Measurements from ENCODE around the gene HSD17B14. TPM values are rescaled to one million over a fixed set of nuclear protein-coding genes. Genes with fewer than 3 reads are reported as not detected.
A peak's percentile ranks its signal among the peaks of the same experiment; 100 is the strongest.

HSD17B14 gene
- total RNA-seq, 2 experiments from 2014 or later, result 0.89 to 1.1 TPM

DNA sequence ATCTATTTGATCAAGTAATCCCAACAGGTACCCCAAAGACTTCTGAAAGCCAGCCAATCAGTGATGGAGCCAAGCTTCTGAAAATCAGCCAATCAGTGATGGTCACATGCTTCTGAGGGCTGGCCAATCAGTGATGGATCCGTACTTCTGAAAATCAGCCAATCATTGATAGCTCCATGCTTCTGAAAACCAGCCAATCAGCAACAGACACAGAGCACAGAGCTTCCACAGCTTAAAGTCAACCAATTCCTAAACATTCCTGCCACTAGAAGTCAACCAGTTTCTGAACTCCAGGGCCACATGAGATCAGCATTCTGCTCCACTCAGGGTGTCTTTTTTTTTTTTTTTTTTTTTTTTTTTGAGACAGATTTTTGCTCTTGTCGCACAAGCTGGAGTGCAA is 8.2 kb upstream of the HSD17B14 start:
- ChIA-PET POLR2A (interaction anchor here (0.5 kb wide), 1 partner anchor 661 kb away, joined by 3 read pairs; no protein-coding TSS in a partner anchor), CTCF (interaction anchor here (0.6 to 8.7 kb wide), 9 partner anchors 9 to 354 kb away, joined by 3 to 127 read pairs (median 8); partner anchors contain the start of genes CA11, GYS1, HSD17B14 and RUVBL2)
- no peak for DNase-seq
- Mint-ChIP-seq H3K9me3 (ENCODE audit: insufficient read depth) (no peaks in the 10 kb centered on the region), H3K27ac (no peak overlapping the region), H3K27me3 (ENCODE audit: low read depth) (no peaks in the 10 kb centered on the region), H3K4me3 (no peak overlapping the region), H3K36me3 (ENCODE audit: low read depth) (no peaks in the 10 kb centered on the region), H3K4me1 (ENCODE audit: low read depth) (no peaks in the 10 kb centered on the region)
- no peak for ATAC-seq

DNA sequence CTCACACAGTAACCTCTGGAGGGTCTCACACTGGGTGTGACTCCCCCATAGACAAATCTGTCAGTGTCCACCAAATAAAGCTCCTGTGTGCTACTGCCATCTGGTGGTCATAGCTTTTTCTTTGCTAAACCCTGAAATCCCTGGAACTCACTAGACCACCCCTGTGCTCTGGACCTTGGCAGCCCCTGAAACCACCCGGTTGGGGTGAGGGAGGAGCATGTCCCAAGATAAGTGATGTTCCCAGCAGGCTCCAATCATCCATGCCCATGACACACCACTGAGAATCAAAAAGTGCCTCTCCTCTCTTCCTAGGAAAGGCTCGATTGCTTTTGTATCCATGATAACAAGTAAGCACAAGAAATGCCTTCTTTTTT is 6.5 kb upstream of the HSD17B14 start:
- DNase-seq (peak; percentile 72), ATAC-seq (peak; percentile 57)
- ChIA-PET POLR2A (interaction anchor here (0.6 to 1.2 kb wide), 3 partner anchors 22 to 978 kb away, joined by 3 to 4 read pairs (median 3); no protein-coding TSS in a partner anchor), CTCF (interaction anchor here (0.6 to 8.7 kb wide), 46 partner anchors 10 to 476 kb away, joined by 3 to 127 read pairs (median 4); partner anchors contain the start of genes CA11, DBP, FUT1 and NUCB1)
- no peaks in the 10 kb centered on the region for H3K9me3 Mint-ChIP-seq (ENCODE audit: insufficient read depth)
- H3K4me3 Mint-ChIP-seq, result no peak overlapping the region
- H3K27ac Mint-ChIP-seq, result no peak overlapping the region
- peaks cover 2% of the 10 kb centered on the region for H3K4me1 Mint-ChIP-seq (ENCODE audit: low read depth)
- H3K27me3 Mint-ChIP-seq (ENCODE audit: low read depth), result no peaks in the 10 kb centered on the region
- no peaks in the 10 kb centered on the region for H3K36me3 Mint-ChIP-seq (ENCODE audit: low read depth)

GRCh38 chr19:48841571-48841970 is 5.3 kb upstream of the HSD17B14 start:
- ChIA-PET POLR2A (interaction anchor here (1.0 kb wide), 1 partner anchor 31 kb away, joined by 3 read pairs; no protein-coding TSS in a partner anchor), CTCF (interaction anchor here (0.7 to 8.7 kb wide), 23 partner anchors 10 to 196 kb away, joined by 3 to 127 read pairs (median 6); partner anchors contain the start of genes CA11, FUT1, IZUMO1 and NUCB1)
- ATAC-seq, result no peak
- Mint-ChIP-seq H3K27me3 (ENCODE audit: low read depth) (no peaks in the 10 kb centered on the region), H3K4me3 (no peak overlapping the region), H3K27ac (no peak overlapping the region), H3K36me3 (ENCODE audit: low read depth) (no peaks in the 10 kb centered on the region), H3K4me1 (ENCODE audit: low read depth) (peaks cover 9% of the 10 kb centered on the region), H3K9me3 (ENCODE audit: insufficient read depth) (no peaks in the 10 kb centered on the region)
- DNase-seq, result no peak

DNA sequence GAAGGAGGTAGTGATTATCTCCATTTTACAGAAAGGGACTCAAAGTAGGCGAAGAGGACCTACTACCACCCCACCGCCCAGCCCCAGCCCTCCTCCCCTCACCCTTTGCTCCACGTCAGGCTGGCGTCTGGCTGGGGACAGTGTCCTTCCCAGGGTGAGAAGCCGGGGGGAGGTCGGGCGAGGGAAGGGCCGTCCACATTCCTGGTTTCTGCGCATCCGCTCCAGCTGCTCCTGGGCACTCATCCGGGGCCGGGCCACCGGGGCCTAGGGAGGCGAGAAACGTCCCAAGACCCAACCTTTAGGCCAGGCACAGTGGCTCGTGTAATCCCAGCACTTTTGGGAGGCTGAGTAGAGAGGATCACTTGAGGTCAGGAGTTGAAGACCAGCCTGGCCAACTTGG is 4.8 kb upstream of the HSD17B14 start:
- CTCF ChIA-PET, result interaction anchor here (0.7 to 8.7 kb wide), 16 partner anchors 11 to 195 kb away, joined by 3 to 127 read pairs (median 6); partner anchors contain the start of genes CA11, FUT1 and PPP1R15A
- no peak overlapping the region for H3K4me3 Mint-ChIP-seq

DNA sequence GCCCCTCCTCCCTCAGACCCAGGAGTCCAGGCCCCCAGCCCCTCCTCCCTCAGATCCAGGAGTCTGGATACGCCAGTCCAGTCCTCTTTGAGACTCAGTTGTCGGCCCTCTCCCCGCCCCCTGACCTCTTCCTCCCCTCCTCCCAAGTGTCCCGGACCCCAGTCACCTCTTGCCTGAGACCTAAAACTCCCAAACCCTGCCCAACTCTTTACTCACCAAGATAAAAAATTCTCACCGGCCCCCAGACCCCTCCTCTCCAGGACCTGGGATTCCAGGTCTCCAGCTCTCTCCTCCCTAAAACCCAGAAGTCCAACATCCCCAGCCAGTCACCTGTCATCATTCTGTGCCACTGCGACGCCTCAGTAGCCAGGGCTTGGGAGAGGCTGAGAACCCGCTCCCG is 1.4 kb upstream of the HSD17B14 start:
- ATAC-seq (no peak), DNase-seq (no peak)
- ChIA-PET CTCF (interaction anchor here (0.6 to 3.7 kb wide), 8 partner anchors 22 to 192 kb away, joined by 3 to 43 read pairs (median 5); partner anchors contain the start of gene CA11), POLR2A (interaction anchor here (1.2 kb wide), 1 partner anchor 133 kb away, joined by 3 read pairs; no protein-coding TSS in a partner anchor)
- peak overlapping the region; percentile 34 for H3K4me3 Mint-ChIP-seq
- no peaks in the 10 kb centered on the region for H3K9me3 Mint-ChIP-seq (ENCODE audit: insufficient read depth)
- no peaks in the 10 kb centered on the region for H3K36me3 Mint-ChIP-seq (ENCODE audit: low read depth)
- H3K27ac Mint-ChIP-seq, result no peak overlapping the region
- no peaks in the 10 kb centered on the region for H3K27me3 Mint-ChIP-seq (ENCODE audit: low read depth)
- peaks cover 21% of the 10 kb centered on the region for H3K4me1 Mint-ChIP-seq (ENCODE audit: low read depth)

More for the DNA sequence above, 4.8 kb upstream of the HSD17B14 start:
- Mint-ChIP-seq H3K36me3 (ENCODE audit: low read depth) (no peaks in the 10 kb centered on the region), H3K9me3 (ENCODE audit: insufficient read depth) (no peaks in the 10 kb centered on the region), H3K27ac (no peak overlapping the region), H3K4me1 (ENCODE audit: low read depth) (peaks cover 14% of the 10 kb centered on the region), H3K27me3 (ENCODE audit: low read depth) (no peaks in the 10 kb centered on the region)
- ATAC-seq, result no peak
- no peak for DNase-seq
- POLR2A ChIA-PET, result no interaction called here

- Mint-ChIP-seq H3K27ac (peak overlapping the region; percentile 65), H3K9me3 (ENCODE audit: insufficient read depth) (no peaks in the 10 kb centered on the region), H3K4me3 (peak overlapping the region; percentile 70), H3K27me3 (ENCODE audit: low read depth) (no peaks in the 10 kb centered on the region), H3K4me1 (ENCODE audit: low read depth) (peaks cover 21% of the 10 kb centered on the region), H3K36me3 (ENCODE audit: low read depth) (no peaks in the 10 kb centered on the region)
- DNase-seq, result peak; percentile 88
- ATAC-seq, result peak; percentile 81
- CTCF ChIA-PET, result interaction anchor here (0.6 to 3.7 kb wide), 11 partner anchors 22 to 191 kb away, joined by 3 to 43 read pairs (median 6); partner anchors contain the start of gene CA11
- POLR2A ChIA-PET, result interaction anchor here (0.7 to 1.2 kb wide), 2 partner anchors 30 to 134 kb away, joined by 3 read pairs; no protein-coding TSS in a partner anchor
These were observed 797 bp upstream of the HSD17B14 start for GRCh38 chr19:48837051-48837524.

DNA sequence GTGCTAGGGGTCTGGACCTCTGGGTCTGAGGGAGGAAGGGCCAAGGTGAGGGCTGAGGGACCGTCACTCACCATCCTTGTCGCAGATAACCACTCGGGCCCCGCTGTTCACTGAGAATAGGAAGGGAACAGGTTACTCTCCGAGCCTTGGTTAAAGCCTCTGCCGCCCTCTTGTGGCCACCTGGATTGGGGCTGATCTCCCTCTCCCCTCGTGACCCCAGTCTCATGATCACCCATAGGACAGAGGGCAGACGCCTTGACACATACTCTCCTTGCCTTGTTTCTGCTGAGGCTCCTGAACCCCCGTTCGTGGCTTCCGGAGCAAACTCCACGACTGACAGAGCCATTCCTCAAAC is 580 bp downstream of the HSD17B14 start:
- peak overlapping the region; percentile 70 for H3K4me3 Mint-ChIP-seq
- ATAC-seq (peak; percentile 95), DNase-seq (peak; percentile 97)
- POLR2A ChIA-PET, result interaction anchor here (0.8 kb wide), 1 partner anchor 40 kb away, joined by 3 read pairs; no protein-coding TSS in a partner anchor
- peaks cover 21% of the 10 kb centered on the region for H3K4me1 Mint-ChIP-seq (ENCODE audit: low read depth)
- H3K9me3 Mint-ChIP-seq (ENCODE audit: insufficient read depth), result no peaks in the 10 kb centered on the region
- H3K27ac Mint-ChIP-seq, result peak overlapping the region; percentile 83
- no peaks in the 10 kb centered on the region for H3K36me3 Mint-ChIP-seq (ENCODE audit: low read depth)
- H3K27me3 Mint-ChIP-seq (ENCODE audit: low read depth), result no peaks in the 10 kb centered on the region
- CTCF ChIA-PET, result interaction anchor here (0.6 to 3.7 kb wide), 20 partner anchors 9 to 190 kb away, joined by 3 to 43 read pairs (median 4); partner anchors contain the start of genes BCAT2, CA11, GYS1 and PPP1R15A

DNA sequence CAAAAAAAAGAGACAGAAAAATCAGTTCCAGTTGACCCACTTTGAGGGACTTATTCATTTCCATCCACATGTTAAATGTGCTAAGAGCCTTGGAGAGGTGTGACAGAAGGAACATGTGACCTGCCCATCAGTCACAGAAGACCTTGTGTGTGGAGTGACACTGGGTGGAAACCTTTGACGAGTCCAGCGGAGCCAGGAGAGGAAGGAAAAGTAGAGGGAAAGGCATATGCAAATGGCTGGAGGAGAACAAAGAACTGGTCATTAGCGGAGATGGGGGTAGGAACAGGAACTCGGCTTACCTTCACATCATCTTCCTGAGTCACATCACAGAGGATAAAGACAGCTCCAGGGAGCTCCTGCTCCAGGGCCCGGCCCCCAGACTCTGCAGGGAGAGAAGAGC is 2.3 kb downstream of the HSD17B14 start:
- Mint-ChIP-seq H3K9me3 (ENCODE audit: insufficient read depth) (no peaks in the 10 kb centered on the region), H3K4me3 (no peak overlapping the region), H3K4me1 (ENCODE audit: low read depth) (peaks cover 21% of the 10 kb centered on the region), H3K27me3 (ENCODE audit: low read depth) (no peaks in the 10 kb centered on the region), H3K27ac (peak overlapping the region; percentile 56), H3K36me3 (ENCODE audit: low read depth) (no peaks in the 10 kb centered on the region)
- ChIA-PET POLR2A (no interaction called here), CTCF (interaction anchor here (1.2 to 7.9 kb wide), 2 partner anchors 39 to 137 kb away, joined by 3 to 50 read pairs; no protein-coding TSS in a partner anchor)
- ATAC-seq (no peak), DNase-seq (no peak)

DNA sequence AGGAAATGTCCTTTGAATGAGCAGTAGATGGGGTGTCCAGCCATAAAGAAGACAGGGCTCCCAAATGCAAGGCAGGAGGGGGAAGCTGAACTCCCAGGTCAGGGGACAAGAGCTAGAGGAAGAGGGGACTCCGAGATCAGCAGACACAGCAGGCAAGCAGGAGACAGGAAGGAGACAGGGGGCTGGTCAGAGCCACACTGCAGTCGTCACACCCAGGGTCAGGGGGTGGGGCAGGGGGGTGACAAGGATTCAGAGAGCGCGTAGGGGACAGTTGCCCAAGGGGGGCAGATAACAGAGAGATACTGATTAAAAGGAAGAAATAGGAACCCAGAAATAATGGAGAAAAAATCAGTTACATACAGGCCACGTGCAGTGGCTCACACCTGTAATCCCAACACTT is 3.2 kb downstream of the HSD17B14 start:
- Mint-ChIP-seq H3K36me3 (ENCODE audit: low read depth) (no peaks in the 10 kb centered on the region), H3K27ac (no peak overlapping the region), H3K27me3 (ENCODE audit: low read depth) (no peaks in the 10 kb centered on the region), H3K4me1 (ENCODE audit: low read depth) (peaks cover 21% of the 10 kb centered on the region), H3K9me3 (ENCODE audit: insufficient read depth) (no peaks in the 10 kb centered on the region), H3K4me3 (no peak overlapping the region)
- no peak for DNase-seq
- ChIA-PET CTCF (interaction anchor here (1.2 to 7.9 kb wide), 4 partner anchors 10 to 138 kb away, joined by 3 to 50 read pairs (median 14); no protein-coding TSS in a partner anchor), POLR2A (no interaction called here)
- ATAC-seq, result no peak

DNA sequence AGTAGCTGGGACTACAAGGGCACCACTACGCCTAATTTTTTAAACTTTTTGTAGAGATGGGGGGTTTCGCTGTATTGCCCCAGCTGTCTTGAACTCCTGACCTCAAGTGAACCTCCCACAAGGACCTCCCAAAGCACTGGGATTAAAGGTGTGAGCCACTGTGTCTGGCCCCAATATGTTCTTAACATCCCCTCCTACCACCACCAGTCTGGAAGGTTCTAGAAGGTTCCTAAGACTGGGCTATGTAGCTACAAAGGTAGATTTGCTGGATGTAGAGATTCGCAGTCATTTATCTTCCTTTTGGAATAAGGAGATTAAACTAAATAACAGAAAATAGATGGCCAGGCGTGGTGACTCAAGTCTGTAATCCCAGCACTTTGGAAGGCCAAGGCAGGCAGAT is 5.3 kb downstream of the HSD17B14 start:
- ATAC-seq (no peak), DNase-seq (no peak)
- H3K27me3 Mint-ChIP-seq (ENCODE audit: low read depth), result no peaks in the 10 kb centered on the region
- no peaks in the 10 kb centered on the region for H3K36me3 Mint-ChIP-seq (ENCODE audit: low read depth)
- H3K4me3 Mint-ChIP-seq, result no peak overlapping the region
- ChIA-PET POLR2A (no interaction called here), CTCF (interaction anchor here (2.7 to 7.9 kb wide), 3 partner anchors 12 to 43 kb away, joined by 11 to 50 read pairs (median 16); no protein-coding TSS in a partner anchor)
- no peaks in the 10 kb centered on the region for H3K9me3 Mint-ChIP-seq (ENCODE audit: insufficient read depth)
- peaks cover 6% of the 10 kb centered on the region for H3K4me1 Mint-ChIP-seq (ENCODE audit: low read depth)
- no peak overlapping the region for H3K27ac Mint-ChIP-seq

GRCh38 chr19:48830088-48830487 is 6.2 kb downstream of the HSD17B14 start:
- POLR2A ChIA-PET, result no interaction called here
- CTCF ChIA-PET, result interaction anchor here (2.7 to 7.9 kb wide), 3 partner anchors 12 to 42 kb away, joined by 11 to 50 read pairs (median 16); no protein-coding TSS in a partner anchor
- H3K4me1 Mint-ChIP-seq (ENCODE audit: low read depth), result no peaks in the 10 kb centered on the region
- H3K36me3 Mint-ChIP-seq (ENCODE audit: low read depth), result no peaks in the 10 kb centered on the region
- no peak for ATAC-seq
- H3K9me3 Mint-ChIP-seq (ENCODE audit: insufficient read depth), result no peaks in the 10 kb centered on the region
- DNase-seq, result no peak
- no peak overlapping the region for H3K27ac Mint-ChIP-seq
- H3K27me3 Mint-ChIP-seq (ENCODE audit: low read depth), result no peaks in the 10 kb centered on the region
- H3K4me3 Mint-ChIP-seq, result no peak overlapping the region

GRCh38 chr19:48826606-48827020 is 9.7 kb downstream of the HSD17B14 start:
- Mint-ChIP-seq H3K4me3 (no peak overlapping the region), H3K27me3 (ENCODE audit: low read depth) (no peaks in the 10 kb centered on the region), H3K4me1 (ENCODE audit: low read depth) (no peaks in the 10 kb centered on the region), H3K9me3 (ENCODE audit: insufficient read depth) (no peaks in the 10 kb centered on the region), H3K36me3 (ENCODE audit: low read depth) (no peaks in the 10 kb centered on the region), H3K27ac (no peak overlapping the region)
- CTCF ChIA-PET, result interaction anchor here (0.7 to 7.9 kb wide), 7 partner anchors 10 to 173 kb away, joined by 3 to 50 read pairs (median 4); partner anchors contain the start of genes GYS1 and RUVBL2
- POLR2A ChIA-PET, result no interaction called here
- no peak for DNase-seq
- no peak for ATAC-seq
